ENCODE data around the gene TLR5.

- no peak for TF ChIP-seq CTCF (IDR thresholded peaks at IDR 0.05)
- TF ChIP-seq POLR2A (IDR thresholded peaks at IDR 0.05) = no peak
These were observed 7.4 kb upstream of the TLR5 start for GRCh38 chr1:223150443-223150842.
